Sigmoid colon (tissue), 4 donors: ENCODE results near the gene E2F3.

Experiments used
- EP300 ChIP-seq, 4 donors: sonication (generic); formaldehyde crosslinking; IDR thresholded peaks; one replicate each; pipeline ENCODE4 v1.6.1; 2017; ENCODE audit warnings: antibody characterized with exemption in 4 of 4
- POLR2A ChIP-seq, 2 donors: fragments of 450-650 bp; IDR thresholded peaks; one replicate each; pipeline ENCODE4 v1.6.1; 2016; ENCODE audit warnings: antibody characterized with exemption in 2 of 2, mild to moderate bottlenecking in 2 of 2, moderate library complexity in 2 of 2
- POLR2AphosphoS5 ChIP-seq, 4 donors: sonication (generic); formaldehyde crosslinking; IDR thresholded peaks; one replicate each; pipeline ENCODE4 v1.6.1; 2017; ENCODE audit warnings: antibody characterized with exemption in 4 of 4
- TF ChIP-seq, protein P1 (sequence below), 4 experiments: fragments of 450-650 bp in 3 of 4; fragments of 200-600 bp in 1 of 4; IDR thresholded peaks; one replicate each; pipeline ENCODE4 v1.5.1; 2016 to 2019; ENCODE audit warnings: antibody characterized with exemption in 4 of 4, mild to moderate bottlenecking in 3 of 4, moderate library complexity in 2 of 4

GRCh38 chr6:20444786-20445271 lies 43.1 kb downstream of the E2F3 start:
- no peak for TF ChIP-seq POLR2A (IDR thresholded peaks at IDR 0.05)
- TF ChIP-seq, protein P1, sequence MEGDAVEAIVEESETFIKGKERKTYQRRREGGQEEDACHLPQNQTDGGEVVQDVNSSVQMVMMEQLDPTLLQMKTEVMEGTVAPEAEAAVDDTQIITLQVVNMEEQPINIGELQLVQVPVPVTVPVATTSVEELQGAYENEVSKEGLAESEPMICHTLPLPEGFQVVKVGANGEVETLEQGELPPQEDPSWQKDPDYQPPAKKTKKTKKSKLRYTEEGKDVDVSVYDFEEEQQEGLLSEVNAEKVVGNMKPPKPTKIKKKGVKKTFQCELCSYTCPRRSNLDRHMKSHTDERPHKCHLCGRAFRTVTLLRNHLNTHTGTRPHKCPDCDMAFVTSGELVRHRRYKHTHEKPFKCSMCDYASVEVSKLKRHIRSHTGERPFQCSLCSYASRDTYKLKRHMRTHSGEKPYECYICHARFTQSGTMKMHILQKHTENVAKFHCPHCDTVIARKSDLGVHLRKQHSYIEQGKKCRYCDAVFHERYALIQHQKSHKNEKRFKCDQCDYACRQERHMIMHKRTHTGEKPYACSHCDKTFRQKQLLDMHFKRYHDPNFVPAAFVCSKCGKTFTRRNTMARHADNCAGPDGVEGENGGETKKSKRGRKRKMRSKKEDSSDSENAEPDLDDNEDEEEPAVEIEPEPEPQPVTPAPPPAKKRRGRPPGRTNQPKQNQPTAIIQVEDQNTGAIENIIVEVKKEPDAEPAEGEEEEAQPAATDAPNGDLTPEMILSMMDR (IDR thresholded peaks at IDR 0.05), result no peak
- TF ChIP-seq POLR2AphosphoS5 (IDR thresholded peaks at IDR 0.05), result no peak
- no peak for TF ChIP-seq EP300 (IDR thresholded peaks at IDR 0.05)
